Activated CD8-positive, alpha-beta memory T cell treated with anti-CD3 and anti-CD28 coated beads, Interleukin-2, amount 50 U/mL, for 4 hours (primary cell): Measurements from ENCODE around the gene SCLY.
"Not testable (repeated sequence)": the region's sequence is repeated elsewhere in the genome, so short reads cannot be mapped to it uniquely, and the experiment has no call there.

Experiments
- DNase-seq: peaks from one replicate; pipeline ENCODE4 v3.0.0-alpha.2; 2020

The SCLY gene, protein sequence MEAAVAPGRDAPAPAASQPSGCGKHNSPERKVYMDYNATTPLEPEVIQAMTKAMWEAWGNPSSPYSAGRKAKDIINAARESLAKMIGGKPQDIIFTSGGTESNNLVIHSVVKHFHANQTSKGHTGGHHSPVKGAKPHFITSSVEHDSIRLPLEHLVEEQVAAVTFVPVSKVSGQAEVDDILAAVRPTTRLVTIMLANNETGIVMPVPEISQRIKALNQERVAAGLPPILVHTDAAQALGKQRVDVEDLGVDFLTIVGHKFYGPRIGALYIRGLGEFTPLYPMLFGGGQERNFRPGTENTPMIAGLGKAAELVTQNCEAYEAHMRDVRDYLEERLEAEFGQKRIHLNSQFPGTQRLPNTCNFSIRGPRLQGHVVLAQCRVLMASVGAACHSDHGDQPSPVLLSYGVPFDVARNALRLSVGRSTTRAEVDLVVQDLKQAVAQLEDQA

DNA sequence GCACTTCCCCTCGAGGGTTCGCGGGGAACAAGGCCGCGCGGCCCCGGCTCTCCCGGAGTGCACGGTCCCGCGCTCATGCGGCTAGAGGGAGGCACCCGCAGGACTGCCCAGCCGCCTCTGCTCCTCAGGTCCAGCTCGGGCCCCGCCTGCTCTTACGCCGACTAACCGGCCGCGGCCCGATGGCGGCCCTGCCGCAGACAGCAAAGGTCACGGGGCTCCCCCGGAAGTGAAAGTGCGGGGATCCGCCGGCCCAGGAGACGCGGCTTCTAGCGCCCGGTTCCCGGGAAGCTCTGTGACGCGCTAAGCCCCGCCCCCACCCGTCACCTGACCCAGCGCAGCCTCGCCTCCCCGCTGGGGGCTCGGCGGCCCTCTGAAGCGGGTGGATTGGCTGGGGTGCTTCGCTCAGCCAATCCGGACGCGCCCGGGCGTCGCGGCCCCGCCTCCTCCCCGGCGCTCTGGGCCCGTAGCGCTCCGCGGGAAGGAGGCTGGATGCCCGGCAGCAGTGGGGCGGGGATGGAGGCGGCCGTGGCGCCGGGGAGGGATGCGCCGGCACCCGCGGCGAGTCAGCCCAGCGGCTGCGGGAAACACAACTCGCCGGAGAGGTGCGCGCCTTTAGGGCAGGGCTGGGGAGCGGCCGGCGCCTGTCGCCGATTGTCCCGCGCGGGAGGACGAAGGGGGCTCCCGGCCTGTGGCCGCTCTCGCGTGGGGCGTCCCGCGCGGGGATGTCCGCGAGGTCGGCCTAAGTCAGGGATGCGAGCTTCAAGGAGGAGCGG is at the start of gene SCLY:
SCLY (plus strand) TSS at position 460 of the 773 bp plus-strand sequence; CDS start at position 514, 54 bp downstream.
- peak; percentile 96 for DNase-seq

DNA sequence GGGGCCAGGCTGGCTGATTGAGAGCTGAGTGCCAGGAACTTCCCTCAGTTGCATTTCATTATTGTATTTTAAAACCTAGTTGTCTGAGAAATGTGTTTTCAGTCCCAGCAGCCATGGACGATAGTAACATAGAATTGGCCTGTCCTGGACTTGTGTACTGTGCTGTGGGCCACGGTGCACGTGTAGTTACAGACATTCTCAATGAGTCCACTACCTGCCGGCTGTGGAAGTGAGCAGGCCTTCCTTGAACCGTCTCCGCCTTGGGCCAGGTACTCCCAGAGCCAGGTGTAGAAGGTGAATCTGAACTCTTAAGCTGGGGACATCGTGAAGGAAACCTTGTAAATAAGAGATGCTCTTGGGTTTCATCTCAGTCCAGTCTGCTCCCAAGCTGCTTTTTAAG is 47.0 kb upstream of the SCLY start:
- no peak for DNase-seq

DNA sequence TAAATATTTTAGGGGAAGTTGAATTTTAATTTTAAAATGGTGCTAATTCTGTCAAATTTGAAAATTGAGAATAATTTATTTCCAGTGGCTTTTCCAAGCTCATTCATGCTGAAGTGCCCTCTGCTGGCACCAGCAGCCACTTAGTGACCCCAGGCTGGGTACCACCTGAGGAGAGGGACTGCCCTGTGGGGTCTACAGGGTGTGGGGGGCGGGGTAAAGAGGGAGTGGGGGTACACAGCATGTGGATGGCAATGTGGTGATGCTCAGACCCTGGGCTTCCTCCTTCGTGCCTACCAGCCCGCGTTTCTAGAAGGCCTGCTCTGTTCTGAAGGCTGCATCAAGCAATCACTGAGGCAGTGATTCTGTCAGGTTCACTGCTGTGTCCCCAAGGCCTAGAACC is 45.1 kb upstream of the SCLY start:
- DNase-seq = no peak

DNA sequence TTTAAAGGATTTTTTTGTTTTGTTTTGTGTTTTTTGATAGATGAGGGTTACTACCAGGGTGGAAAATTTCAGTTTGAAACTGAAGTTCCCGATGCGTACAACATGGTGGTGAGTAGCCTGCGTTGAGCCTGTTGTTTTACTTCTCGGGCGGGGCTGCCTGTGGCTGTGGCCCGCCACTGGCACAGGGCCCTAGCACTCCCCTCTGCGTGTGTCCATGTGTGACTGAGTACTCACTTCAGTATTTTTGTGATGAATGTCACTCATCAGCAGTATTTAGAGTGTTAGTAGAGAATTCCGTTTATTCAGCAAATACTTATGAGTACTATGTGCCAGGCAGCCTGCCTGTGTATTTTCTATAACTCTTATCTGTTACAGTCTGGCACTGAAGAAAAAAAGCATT is 44.3 kb upstream of the SCLY start:
- no peak for DNase-seq

DNA sequence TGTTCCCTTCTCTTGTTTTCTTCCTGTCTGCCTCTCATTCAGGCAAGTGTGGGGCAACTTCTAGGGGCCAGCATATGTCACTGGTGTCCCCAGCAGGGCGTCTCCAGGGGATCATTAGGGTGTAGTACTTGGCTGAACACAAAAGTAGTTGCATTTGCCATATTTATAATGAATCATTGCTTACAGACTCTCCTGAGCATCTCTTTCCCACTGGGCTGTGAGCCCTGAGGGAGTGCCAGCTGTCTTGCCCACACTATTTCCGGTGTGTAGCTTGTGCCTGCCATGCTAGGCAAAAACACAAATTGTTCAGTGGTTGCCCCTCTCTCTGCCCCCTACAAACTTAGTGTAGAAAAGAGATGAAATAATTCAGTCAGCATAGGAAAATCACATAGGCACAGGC is 40.8 kb upstream of the SCLY start:
- no peak for DNase-seq

DNA sequence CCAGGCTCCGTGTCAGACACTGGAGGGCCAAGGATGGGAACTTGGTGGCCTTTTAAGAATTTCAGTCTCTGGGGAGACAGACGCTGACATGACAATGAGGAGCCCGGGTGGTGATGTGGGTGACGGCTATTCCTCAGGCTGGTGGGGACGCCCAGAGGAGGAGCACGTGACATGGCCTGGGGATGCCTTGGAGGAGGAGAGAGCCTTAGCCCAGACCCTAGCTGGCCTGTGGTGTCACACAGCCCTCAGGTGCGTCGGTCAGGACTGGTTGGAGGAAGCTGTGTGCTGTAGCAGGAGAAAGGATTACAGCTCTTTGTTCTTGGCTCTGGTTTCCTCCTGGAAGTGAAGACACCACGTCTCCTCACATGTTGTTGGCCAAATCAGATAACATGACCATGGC is 40.0 kb upstream of the SCLY start:
- DNase-seq = no peak

DNA sequence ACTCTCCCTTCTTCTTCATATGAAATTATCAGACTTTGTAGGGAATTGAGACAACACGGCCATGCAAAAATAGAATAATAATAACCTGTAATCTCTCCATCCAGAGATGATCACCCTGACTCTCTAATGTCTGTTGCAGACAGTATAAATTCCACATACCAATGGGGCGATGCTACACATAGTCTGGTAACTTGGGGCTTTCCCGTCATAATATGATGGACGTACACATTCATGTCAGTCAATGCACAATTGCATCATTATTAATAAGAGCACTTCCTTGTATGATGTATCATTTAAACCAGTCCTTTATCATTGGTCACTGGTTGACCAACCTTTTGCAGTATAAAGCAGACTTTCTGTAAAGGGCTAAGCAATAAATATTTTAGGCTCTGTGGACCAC is 39.5 kb upstream of the SCLY start:
- DNase-seq = no peak

DNA sequence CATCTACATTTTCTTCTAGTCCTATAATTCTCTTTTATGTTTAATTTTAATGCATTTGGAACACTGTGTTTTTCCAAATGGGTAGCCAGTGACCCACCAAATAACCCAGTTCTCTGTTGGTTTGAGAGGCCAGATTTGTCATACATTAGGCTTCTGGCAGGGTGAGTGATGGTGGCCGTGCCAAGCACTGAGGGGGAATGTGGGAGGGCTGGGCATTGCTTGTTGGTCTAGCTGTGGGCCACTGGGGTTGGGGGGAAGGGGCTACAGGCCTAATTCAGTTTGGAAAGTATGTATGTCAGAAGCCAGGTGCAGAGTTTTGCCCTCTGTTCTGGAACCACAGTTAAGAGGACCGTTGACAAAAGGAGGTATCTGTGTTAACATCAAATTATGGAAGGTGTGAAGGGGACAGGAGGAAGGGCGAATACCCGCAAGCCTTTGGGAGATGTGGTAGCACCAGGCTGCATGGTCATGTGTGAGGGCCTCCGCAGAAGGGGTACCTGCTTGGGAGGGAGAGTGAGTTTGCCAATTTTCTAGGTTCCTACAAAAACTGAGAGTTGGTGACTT is 38.1 kb upstream of the SCLY start:
- no peak for DNase-seq

DNA sequence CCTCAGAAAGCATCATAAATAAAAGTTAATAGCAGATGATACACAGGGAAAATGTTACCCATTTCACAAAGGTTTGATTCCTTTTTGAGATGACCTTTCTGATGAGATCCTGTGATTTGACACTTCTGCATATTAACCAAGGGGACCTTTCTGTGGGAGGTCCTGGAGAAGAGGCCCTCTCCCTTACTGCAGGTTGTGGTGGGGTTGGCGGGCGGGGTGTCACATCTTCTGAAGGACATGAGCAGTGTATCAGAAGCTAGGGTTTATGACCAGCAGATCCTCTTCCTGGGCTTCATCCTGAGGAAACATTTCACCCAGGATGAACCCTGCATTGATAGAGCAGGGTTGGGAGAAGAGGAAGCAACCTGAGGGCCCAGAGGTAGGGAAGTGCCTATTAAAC is 37.2 kb upstream of the SCLY start:
- DNase-seq = no peak

DNA sequence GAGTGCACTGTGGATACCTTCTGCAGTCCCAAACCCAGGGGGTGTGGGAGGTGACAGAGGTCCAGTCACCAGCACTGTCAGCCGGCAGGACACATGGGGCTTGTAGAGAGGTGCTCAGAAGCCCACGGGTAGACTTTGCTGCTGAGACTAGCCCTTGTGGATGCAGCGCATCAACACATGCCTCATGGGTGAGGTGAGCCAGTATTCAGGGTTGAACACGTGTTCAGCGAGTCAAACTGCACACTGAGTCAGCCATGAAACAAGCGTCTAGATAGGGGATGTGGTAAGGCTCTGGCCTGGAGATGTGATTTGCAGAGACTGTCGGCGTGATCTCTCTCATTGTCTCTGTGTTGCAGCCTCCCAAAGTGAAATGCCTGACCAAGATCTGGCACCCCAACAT is 35.8 kb upstream of the SCLY start:
- DNase-seq = no peak

DNA sequence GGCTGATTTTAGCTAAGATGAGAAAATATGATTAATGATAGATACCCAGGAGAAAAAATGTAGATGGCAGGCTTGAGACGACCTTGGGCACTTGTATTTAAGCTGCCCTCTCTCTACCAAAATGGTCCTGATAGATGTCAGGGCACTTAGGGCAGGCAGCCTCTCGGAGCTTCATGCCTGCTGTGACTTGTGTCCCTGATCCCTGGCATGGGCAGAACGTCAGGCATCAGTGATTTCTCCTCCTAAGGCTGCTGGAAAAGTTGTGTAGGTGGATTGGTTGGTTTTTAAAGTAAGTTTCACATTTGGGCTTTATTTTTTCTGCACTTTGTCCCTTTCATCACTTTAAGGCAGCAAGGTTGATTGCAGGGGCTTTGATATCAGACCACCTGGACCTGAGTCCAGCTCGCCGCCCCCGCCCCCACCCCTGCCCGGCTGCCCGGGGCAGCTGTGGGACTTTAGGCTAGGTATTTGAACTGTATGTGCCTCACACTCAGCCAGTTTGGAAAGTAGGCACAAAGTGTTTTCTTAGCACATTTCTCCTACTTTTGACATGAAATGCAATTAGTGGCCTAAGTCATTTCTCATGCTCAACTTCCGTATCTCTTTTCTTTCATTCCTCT is 35.0 kb upstream of the SCLY start:
- DNase-seq = no peak

DNA sequence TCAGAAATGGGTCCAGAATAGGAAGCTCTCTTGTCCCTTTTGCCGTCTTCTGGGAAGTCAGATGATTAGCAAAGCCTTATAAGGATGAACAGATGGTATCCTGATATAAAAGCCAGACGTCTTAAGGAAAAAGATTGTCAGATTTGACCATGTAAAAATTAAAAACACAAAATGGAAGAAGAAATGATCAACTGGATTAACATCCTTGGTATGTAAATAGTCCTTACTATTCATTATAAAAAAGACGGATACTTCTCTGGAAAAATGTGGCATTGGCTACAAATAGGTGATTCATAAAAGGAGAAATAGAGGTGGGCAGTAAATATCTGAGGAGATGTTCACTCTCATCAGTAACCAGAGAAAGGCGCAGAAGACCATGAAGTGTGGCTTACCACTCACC is 33.7 kb upstream of the SCLY start:
- no peak for DNase-seq

DNA sequence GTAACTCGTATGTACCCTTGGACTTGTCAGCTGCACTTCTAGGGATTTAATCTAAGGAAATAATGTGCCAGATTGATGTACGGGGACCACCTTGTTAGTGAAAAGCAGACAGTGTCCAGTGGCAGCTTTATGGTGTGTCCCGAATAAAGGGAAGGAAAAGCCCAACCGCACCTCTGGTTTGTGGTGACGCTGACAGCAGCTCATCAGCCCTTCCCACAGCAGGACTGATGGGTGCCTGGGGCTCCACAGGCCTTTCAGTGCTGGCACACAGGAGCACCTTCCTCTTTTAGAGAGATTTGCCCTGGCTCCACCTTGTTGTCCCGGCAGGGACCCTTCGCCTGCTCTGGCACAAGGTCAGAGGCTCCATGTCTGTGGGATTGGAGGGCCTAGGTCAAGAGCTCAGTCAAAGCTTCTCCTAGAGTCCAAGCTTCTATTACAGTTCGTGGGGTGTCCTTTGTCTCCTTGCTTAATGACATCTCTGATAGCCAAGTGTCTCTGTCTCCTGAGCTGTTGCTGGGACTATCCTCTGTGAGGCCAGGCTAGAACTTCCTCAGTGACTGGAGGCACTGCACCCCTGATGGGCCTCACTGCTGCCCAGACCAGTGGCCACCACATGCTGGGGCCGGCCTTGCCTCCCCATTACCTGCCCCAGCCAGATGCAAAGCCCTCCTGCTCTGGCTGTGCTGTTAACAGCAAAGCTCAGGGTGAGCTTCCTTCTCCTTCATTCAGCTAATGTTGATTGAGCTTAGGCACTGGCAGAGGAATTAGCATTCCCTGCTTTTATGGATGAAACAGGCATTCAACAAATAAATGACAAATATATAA is 33.0 kb upstream of the SCLY start:
- DNase-seq = no peak

DNA sequence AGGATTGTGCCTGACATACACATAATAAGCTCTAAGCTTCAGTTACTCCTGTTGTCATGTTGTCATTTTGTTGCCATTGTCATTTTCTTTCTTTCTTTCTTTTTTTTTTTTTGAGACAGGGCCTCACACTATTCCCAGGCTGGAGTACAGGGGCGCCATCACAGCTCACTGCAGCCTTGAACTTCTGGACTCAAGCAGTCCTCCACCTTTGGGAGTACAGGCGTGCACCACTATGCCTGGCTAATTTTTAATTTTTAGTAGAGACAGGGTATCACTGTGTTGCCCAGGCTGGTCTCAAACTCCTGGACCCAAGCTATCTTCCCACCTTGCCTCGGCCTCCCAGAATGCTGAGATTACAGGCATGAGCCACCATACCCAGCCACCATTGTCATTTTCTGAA is 30.9 kb upstream of the SCLY start:
- DNase-seq = no peak

DNA sequence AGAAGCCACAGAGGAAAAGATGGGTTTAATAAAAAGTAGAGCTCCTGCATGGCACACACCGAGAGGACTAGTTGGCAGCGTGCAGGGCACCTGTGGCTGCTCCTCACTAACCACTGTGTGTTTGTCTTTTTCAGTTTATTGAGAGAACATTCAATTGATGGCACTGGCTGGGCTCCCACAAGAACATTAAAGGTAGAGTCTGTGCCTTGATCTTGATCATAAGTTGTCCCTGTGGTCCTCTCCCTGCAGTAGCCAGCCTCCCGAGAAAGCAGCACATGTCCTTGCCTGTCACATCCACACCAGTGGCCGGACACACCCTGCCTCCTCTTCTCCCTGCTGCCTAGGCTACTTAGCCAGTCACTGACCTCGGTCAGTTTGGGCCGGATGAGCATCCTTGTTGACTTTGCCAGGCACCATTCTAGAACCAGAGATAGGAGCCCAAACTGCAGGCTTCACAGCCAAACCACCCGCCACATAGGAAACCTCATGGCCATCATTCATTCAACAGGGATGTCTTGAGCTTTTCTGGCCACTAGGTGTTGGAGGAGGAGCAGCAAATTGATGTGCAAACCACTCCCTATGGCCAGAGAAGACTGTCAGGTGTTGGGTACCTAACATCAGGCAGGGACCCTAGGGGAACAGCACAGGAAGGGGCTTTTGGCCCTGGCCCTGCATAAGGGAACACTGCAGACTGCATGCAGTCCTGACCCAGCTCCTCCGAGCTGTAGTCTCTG is 30.2 kb upstream of the SCLY start:
- no peak for DNase-seq

DNA sequence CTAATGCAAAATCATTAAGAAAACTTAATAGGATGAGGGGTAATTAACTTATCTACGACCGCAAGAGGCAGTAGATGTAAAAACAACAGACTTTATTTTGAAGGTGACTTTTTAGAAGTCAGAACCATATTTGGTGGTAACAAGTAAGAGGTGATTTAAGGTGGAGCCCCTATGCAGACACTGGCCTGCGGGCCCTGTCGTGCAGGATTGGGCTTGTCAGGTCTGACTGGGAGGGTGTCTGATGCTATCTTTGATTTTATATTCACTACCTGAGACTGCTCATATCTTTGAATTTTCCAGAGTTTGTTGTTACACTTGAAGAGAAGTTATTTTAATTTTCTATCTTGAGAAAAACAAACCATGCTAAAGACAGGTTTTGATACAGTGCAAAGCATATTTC is 29.1 kb upstream of the SCLY start:
- DNase-seq = no peak

DNA sequence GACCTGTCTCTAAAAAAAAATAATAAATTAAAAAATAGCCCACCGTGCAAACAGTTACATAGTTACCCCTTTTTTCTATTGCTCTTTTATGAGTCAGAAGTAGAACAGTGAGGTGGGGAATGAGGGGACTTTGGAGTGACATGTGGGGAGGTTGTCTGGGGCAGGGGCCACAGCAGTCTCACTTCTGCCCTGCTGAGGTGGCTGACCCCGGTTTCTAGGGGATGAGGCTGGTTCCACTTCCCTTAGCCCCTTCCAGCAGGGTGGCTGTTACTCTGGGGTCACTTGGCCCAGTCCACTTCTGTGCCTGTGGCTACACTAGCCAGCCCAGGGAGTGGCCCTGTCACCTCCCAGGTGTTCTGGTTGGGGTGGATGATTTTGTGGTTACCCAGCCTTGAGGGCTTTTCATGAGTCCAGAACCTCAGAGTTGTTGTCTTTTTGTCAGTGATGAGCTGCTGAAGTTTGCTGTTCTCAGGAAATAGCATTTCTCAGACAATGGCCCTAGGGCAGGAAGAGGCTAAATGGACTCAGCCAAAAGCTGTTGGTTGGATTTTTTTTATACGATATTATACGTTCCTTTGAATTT is 28.0 kb upstream of the SCLY start:
- no peak for DNase-seq

DNA sequence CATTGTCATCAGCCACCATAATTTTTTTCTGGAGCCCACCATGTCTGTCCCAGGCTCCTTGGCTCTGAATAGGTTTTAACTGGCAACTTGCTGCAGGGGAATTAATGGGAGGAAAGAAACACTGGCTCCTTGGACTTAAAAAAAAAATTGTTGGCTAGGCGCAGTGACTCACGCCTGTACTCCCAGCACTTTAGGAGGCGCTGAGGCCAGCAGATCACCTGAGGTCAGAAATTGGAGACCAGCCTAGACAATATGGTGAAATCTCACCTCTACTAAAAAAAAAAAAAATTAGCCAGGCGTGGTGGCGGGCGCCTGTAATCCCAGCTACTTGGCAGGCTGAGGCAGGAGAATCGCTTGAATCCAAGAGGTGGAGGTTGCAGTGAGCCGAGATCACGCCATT is 26.8 kb upstream of the SCLY start:
- not testable (repeated sequence) for DNase-seq

DNA sequence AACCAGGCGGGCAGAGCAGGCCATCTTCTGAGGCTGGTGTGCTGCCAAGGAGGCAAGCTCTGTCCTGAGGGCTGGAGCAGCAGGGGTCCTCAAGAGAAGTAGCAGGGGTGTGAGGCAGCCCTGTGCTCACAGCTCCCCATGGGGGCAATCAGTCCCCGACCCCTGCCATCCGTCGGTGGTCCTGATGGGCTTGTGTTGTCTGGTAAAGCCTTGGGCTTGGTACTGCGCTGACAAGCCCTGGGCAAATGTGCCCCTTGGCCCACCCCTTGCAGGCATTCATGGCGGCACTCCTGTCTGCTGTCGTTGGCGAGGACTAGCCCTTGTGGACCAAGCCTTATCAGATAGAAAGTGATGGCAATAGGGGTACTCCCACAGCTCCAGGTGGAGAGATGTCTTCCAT is 22.6 kb upstream of the SCLY start:
- DNase-seq = no peak

DNA sequence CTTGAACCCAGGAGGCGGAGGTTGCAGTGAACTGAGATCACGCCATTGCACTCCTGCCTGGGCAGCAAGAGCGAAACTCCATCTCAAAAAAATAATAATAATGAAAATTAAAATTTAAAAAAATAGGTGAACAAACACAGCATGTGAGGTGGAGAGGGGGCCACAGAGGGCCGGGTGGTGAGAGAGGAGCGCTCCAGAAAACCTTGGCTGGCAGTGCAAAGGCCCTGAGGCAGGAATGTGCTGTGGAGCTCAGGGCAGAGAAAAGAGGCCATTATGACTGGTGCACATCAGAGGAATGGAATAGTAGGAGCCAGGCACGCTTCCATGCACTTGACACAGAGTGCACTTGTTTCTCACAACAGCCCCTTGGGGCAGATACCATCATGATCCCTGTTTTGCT is 21.6 kb upstream of the SCLY start:
- no peak for DNase-seq

DNA sequence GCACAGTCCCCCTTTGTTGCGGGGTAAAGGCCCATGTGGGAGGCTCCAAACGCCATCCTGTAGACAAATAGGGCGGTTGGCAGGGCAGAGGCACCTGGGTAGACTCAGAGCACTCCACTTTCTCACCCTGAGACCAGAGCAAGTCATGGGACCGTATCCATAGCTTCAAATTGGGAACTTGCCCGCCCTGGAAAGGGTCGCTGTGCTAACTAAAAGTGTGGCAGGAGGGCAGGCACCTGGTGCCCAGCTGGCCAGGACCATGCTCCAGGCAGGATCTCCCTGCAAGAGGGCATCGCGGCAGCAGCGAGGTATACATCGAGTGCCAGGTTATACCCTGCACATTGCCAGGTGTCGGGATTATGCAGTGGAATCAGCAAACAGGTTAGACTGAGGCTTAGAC is 20.8 kb upstream of the SCLY start:
- DNase-seq = no peak

DNA sequence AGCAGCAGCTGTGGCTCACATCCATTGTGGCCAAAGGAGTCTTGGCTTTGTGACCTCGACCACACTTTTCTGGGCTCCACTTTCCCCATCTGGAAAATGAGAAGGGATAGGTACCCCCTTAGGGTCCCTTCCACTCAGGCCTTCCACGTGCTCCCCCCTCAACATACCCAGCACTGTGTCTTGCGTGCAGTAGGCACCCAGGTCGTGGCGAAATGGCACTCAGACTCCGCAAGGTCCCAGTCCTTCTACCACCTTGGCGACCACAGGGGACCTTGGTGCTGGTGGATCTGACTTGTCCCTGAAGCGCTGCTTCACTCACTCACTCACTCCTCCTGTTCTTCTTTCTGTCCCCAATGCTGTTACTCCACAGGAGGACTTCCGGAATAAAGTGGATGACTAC is 19.9 kb upstream of the SCLY start:
- no peak for DNase-seq
